GM20000 (cell line): ENCODE results near the gene DNMT3A.

Source experiments
- DNase-seq: peaks from one replicate; pipeline ENCODE4 v3.0.0; 2012; ENCODE audit warnings: low spot score
- TF ChIP-seq, protein P1 (sequence below): IDR thresholded peaks from 2 replicates; pipeline ENCODE4 v1.5.1; 2012; ENCODE audit warnings: mild to moderate bottlenecking, control low read depth; ENCODE audit errors: extremely low read depth, missing control alignments

The DNMT3A gene

DNA sequence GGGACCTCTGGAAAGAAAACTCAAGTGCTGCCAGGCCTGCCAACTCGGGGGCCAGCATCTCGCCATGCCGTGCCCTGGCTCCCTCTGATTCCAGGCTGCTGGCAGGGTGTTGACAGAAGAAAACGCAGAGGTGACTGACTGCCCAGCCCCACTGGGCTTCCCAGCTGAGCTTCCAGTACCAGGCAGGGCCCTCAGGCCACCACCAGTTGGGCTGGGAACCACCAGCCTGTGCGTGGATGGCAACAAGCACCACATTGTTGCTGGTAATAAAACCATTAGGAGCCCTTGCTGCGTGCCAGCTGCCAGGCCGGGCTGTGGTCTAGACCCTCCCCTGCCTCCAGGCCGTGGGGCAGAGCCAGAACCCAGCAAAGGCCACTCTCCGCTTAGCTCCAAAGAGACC is 9.2 kb downstream of the DNMT3A start:
- TF ChIP-seq, protein P1, sequence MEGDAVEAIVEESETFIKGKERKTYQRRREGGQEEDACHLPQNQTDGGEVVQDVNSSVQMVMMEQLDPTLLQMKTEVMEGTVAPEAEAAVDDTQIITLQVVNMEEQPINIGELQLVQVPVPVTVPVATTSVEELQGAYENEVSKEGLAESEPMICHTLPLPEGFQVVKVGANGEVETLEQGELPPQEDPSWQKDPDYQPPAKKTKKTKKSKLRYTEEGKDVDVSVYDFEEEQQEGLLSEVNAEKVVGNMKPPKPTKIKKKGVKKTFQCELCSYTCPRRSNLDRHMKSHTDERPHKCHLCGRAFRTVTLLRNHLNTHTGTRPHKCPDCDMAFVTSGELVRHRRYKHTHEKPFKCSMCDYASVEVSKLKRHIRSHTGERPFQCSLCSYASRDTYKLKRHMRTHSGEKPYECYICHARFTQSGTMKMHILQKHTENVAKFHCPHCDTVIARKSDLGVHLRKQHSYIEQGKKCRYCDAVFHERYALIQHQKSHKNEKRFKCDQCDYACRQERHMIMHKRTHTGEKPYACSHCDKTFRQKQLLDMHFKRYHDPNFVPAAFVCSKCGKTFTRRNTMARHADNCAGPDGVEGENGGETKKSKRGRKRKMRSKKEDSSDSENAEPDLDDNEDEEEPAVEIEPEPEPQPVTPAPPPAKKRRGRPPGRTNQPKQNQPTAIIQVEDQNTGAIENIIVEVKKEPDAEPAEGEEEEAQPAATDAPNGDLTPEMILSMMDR = no peak
- DNase-seq = no peak

DNA sequence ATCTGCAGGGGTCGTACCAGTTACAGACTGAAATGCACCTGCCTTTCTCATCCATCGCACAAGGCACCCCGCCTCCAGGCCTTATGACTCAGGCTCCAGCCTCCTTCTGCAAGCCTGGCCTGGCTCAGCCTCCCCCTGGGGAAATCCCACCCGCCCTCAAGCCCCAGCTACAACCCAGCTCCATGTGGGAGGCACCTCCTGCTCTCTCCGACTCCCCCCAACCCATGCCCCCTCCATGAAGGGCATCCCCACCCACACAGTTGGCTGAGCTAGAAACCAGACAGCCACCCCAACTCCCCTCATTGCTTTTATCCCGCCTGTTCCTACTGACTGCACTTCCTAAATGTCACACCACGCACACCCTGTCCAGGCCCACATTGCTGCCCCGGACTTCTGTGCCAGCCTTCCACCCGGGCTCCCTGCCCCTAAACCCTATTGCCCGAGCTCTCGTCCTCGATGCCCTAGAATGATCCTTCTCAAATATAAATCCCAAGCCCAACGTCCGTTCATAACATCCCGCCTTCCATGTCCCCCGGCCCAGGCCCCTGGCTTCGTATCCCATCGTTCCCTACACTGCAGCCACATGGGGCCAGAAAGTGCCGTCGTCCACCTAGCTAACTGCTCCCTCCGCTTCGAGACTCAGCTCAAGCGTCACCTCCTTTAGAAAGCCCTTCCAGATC is 9.9 kb downstream of the DNMT3A start:
- DNase-seq = no peak
- TF ChIP-seq, protein P1 = no peak

DNA sequence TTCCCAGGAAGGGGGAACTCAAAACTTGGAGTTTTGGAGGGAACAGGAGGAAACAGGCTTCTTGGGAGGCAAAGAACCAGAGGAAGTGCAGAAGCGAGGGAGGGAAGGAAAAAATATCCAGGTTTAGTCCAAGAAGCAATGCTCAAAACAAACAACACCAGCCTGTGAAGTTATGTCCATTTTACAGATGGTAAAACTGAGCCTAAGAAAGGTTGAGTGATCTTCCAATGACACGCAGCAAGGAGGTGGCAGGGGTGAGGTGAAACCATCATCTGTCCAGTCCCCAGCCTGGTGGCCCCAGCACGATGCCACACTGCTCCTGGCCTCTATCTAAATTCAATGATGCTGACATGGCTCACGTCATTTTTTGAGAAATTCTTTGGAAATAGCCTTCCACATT is 10.8 kb downstream of the DNMT3A start:
- TF ChIP-seq, protein P1 = no peak

DNA sequence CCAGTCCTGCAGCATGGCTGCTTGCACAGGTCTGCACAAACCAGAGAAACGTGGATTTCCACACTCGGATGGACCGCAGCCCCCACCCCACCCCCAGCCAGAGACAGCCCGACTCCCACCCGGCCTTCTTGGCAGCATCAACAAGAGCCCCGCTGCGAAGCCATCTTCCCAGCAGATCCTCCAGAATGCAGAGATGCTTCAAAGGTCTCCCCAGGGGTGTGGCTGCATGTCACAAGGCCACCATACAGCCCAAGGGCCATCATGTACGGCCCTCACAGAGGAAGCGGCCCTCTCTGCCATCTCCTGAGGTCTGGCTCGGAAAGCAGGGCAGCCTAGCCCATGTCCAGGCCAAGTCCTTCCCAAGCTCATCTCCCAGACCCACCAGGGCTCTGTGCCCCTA is 11.5 kb downstream of the DNMT3A start:
- no peak for DNase-seq
- TF ChIP-seq, protein P1 = no peak

More for the DNA sequence above, 10.8 kb downstream of the DNMT3A start:
- no peak for DNase-seq

DNA sequence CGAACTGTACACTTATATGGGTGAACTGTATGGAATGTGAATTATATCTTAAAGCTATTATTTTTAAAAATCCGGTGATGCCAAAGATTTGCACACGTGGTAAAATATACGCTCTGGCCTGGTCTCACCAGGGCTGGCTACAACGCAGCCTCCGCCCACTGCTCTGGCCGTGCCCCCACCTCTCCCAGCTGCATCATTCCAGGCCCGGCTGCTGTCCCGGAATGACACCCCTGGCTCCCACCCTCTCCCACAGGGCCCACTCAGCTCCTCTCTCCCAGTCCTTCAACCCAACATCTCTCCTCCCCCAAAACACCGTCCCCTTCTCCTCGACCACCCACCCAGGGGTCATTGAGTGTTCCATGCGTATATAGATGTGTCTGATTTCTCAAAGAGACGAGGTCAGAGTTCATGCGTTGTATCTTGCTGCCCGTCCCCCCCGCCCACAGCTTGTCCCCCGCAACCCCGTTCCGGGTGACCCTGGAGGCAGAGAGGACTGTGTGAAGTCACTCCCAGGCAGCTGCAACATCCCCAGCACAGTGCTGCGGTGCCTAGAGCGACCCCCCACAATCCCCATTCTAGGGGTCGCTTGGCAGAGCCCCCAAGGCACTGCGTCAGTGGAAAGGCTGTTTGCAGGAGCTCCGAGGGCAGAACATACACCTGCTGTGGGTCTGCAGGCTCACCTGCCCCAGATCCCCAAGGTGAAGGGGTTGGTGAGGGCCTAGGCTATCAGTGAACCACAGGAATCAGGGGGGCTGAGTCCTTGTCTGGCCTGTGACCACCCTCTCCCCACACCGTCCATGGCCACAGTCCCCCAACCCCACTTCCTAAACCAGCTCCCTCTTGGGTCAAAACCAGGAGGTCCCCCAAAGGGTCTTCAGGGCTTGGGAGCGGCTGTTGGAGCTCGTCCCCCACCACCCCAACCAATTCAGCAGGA is 13.3 kb downstream of the DNMT3A start:
- no peak for DNase-seq
- TF ChIP-seq, protein P1 = no peak

DNA sequence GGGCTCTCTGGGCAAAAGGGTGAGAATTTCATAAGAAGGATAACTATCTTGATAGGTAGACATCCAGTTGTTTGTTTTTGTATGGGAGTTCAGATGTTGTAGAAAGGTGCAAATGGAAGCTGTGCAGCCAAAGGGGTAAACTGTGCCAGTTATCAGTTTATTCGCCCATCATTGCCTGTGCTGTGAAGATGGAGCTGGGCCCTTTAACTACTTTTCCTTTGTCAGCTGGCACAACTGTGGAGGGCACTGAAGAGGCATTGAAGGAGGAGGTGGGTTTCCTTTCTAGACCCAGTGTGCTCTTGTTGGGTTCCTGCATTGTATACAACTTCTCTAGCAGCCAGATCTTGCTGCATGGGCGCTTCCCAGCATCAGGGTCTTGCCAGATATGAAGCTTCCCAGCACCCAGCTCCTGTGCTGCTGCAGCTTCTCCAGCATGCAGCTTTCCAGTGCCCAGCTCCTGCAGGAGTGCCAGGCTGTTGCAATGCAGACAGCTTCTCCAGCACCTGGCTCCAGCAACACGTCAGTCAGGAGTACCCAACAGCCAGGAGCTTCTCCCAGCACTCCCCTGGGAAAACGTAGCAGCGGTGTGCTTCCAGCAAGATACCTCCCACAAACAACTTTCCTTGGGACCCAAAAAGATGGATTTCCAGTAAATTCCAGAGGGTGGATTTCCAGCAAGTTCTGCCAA is 15.3 kb downstream of the DNMT3A start:
- TF ChIP-seq, protein P1 = no peak

More for the DNA sequence above, 15.3 kb downstream of the DNMT3A start:
- no peak for DNase-seq
